Trophoblast cell (in vitro differentiated cells and primary cell): ENCODE results near the gene GLIS1.

Source experiments
- DNase-seq, 2 donors: peaks; one replicate each; pipeline ENCODE4 v3.0.0-alpha.2; 2016
- H2AFZ ChIP-seq: 2 replicates; pipeline ENCODE4 v1.6.1; 2013; ENCODE audit warnings: low read length, moderate library complexity, mild to moderate bottlenecking; ENCODE audit not compliant: insufficient read depth, poor library complexity
- H2AK5ac ChIP-seq: 2 replicates; pipeline ENCODE4 v1.6.1; 2013; ENCODE audit warnings: mild to moderate bottlenecking, low read length
- H2BK120ac ChIP-seq: 2 replicates; pipeline ENCODE4 v1.6.1; 2013; ENCODE audit warnings: low read length, mild to moderate bottlenecking, moderate library complexity; ENCODE audit not compliant: insufficient read depth, poor library complexity
- H2BK12ac ChIP-seq: 2 replicates; pipeline ENCODE4 v1.6.1; 2013; ENCODE audit warnings: mild to moderate bottlenecking, low read length, moderate library complexity
- H2BK5ac ChIP-seq: 2 replicates; pipeline ENCODE4 v1.6.1; 2013; ENCODE audit warnings: low read length, low read depth, moderate library complexity, mild to moderate bottlenecking; ENCODE audit not compliant: poor library complexity
- H3K14ac ChIP-seq: 2 replicates; pipeline ENCODE4 v1.6.1; 2013; ENCODE audit warnings: mild to moderate bottlenecking, low read length
- H3K18ac ChIP-seq: 2 replicates; pipeline ENCODE4 v1.6.1; 2013; ENCODE audit warnings: mild to moderate bottlenecking, low read length
- H3K23ac ChIP-seq: 2 replicates; pipeline ENCODE4 v1.6.1; 2013; ENCODE audit warnings: low read length
- H3K27ac ChIP-seq: 2 replicates; pipeline ENCODE4 v1.5.1; 2013; ENCODE audit warnings: low read depth, mild to moderate bottlenecking, inconsistent platforms, low read length, moderate library complexity
- H3K27me3 ChIP-seq: 2 replicates; pipeline ENCODE4 v1.6.1; 2013; ENCODE audit warnings: inconsistent platforms, mild to moderate bottlenecking, low read length, moderate library complexity; ENCODE audit not compliant: insufficient read depth
- H3K36me3 ChIP-seq, 2 experiments: 1 replicate in 1 of 2; 2 replicates in 1 of 2; pipeline ENCODE4 v1.6.1; 2013; ENCODE audit warnings: low read length in 2 of 2, mild to moderate bottlenecking in 2 of 2, moderate library complexity in 1 of 2; ENCODE audit not compliant: insufficient read depth in 2 of 2, control insufficient read depth in 1 of 2
- H3K4ac ChIP-seq: 2 replicates; pipeline ENCODE4 v1.6.1; 2013; ENCODE audit warnings: low read depth, mild to moderate bottlenecking, low read length, moderate library complexity
- H3K4me1 ChIP-seq, 2 experiments: 1 replicate in 1 of 2; 2 replicates in 1 of 2; pipeline ENCODE4 v1.6.1; 2013; ENCODE audit warnings: low read length in 2 of 2, mild to moderate bottlenecking in 2 of 2, moderate library complexity in 1 of 2; ENCODE audit not compliant: insufficient read depth in 2 of 2, control insufficient read depth in 1 of 2
- H3K4me2 ChIP-seq: 2 replicates; pipeline ENCODE4 v1.6.1; 2013; ENCODE audit warnings: inconsistent platforms, mild to moderate bottlenecking, low read length, moderate library complexity
- H3K4me3 ChIP-seq: 2 replicates; pipeline ENCODE4 v1.5.1; 2013; ENCODE audit warnings: mild to moderate bottlenecking, low read depth, low read length, inconsistent platforms
- H3K79me1 ChIP-seq: one replicate; pipeline ENCODE4 v1.6.1; 2013; ENCODE audit warnings: low read length
- H3K79me2 ChIP-seq: 2 replicates; pipeline ENCODE4 v1.6.1; 2013; ENCODE audit warnings: low read length, mild to moderate bottlenecking; ENCODE audit not compliant: control insufficient read depth, insufficient read depth, poor library complexity
- H3K9ac ChIP-seq: 2 replicates; pipeline ENCODE4 v1.6.1; 2013; ENCODE audit warnings: mild to moderate bottlenecking, low read length
- H3K9me3 ChIP-seq: 2 replicates; pipeline ENCODE4 v1.6.1; 2013; ENCODE audit warnings: low read depth, mild to moderate bottlenecking, control low read depth, inconsistent platforms, low read length; ENCODE audit not compliant: insufficient read depth
- H4K12ac ChIP-seq: 2 replicates; pipeline ENCODE4 v1.6.1; 2013; ENCODE audit warnings: low read depth, mild to moderate bottlenecking, low read length, moderate library complexity
- H4K8ac ChIP-seq: 2 replicates; pipeline ENCODE4 v1.6.1; 2013; ENCODE audit warnings: low read depth, mild to moderate bottlenecking, low read length, moderate library complexity
- H4K91ac ChIP-seq: one replicate; pipeline ENCODE4 v1.6.1; 2013; ENCODE audit warnings: low read depth, mild to moderate bottlenecking, low read length, moderate library complexity
- WGBS: extraction: QIAGEN DNeasy Blood & Tissue Kit; methylation state at CpG from one replicate; pipeline ENCODE4 v1.1.7; 2013; ENCODE audit warnings: missing lambda C conversion rate; ENCODE audit not compliant: insufficient read length, insufficient coverage; ENCODE audit errors: extremely low coverage; 5-methylcytosine and 5-hydroxymethylcytosine counted together

GLIS1 gene

GRCh38 chr1:53462193-53462592, 276.8 kb downstream of the GLIS1 start:
- no peaks in the 10 kb centered on the region for H3K9me3 ChIP-seq
- H2AFZ ChIP-seq = no peak overlapping the region
- no peak overlapping the region for H2BK12ac ChIP-seq
- H3K9ac ChIP-seq = no peak overlapping the region
- no peak overlapping the region for H2AK5ac ChIP-seq
- H3K27ac ChIP-seq = no peak overlapping the region
- H4K12ac ChIP-seq = no peak overlapping the region
- no peak overlapping the region for H3K14ac ChIP-seq
- DNase-seq = no peak
- no peaks in the 10 kb centered on the region for H3K36me3 ChIP-seq
- no CpG with 5 or more reads among the region's 6 CpGs for WGBS
- H3K18ac ChIP-seq = no peak overlapping the region
- no peak overlapping the region for H4K91ac ChIP-seq
- H2BK5ac ChIP-seq = no peak overlapping the region
- H3K23ac ChIP-seq = no peak overlapping the region
- no peak overlapping the region for H3K4me2 ChIP-seq
- no peaks in the 10 kb centered on the region for H3K27me3 ChIP-seq
- no peak overlapping the region for H4K8ac ChIP-seq
- no peaks in the 10 kb centered on the region for H3K79me2 ChIP-seq
- H3K4ac ChIP-seq = no peak overlapping the region
- H3K79me1 ChIP-seq = no peaks in the 10 kb centered on the region
- no peak overlapping the region for H3K4me3 ChIP-seq
- no peaks in the 10 kb centered on the region for H3K4me1 ChIP-seq
- no peak overlapping the region for H2BK120ac ChIP-seq

DNA sequence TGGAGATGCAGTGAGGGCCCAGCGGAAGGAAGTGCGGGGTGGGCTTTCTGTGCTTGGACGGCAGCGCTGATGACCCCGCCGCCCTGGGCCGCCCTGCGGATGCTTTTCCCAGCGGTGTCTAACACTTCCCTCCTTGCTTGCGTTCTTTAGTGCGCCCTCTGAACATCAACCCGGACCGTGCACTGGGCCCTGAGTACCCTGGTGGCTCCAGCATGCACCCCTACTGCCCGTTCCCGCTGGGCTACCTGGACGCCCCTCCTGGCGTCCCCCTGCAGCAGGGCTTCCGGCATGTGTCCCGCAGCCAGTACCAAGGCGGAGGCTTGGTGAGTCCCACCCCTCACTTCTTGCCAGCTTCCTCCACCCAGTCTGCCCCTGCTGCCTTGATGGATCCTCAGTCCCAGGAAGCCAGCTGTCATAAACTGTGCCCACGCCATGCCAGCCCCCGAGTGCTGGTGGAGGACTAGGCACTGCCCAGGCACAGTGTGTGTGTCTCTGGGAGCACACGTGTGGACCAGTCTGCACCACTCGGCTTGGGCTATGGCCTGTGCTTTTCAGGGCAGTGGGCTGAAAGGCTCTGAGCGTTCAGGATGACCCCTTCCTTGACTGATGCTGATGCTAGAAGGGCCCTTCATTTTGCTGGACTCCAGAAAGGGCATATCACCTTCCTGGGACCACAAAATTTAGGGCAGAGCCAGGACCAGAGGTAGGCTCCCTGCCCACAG, 277.5 kb downstream of the GLIS1 start:
- Histone ChIP-seq H2AFZ (no peak overlapping the region), H4K12ac (no peak overlapping the region), H3K27ac (no peak overlapping the region), H3K9me3 (no peaks in the 10 kb centered on the region), H3K23ac (no peak overlapping the region), H2BK120ac (no peak overlapping the region), H3K27me3 (no peaks in the 10 kb centered on the region), H2BK5ac (no peak overlapping the region), H3K79me2 (no peaks in the 10 kb centered on the region), H3K18ac (no peak overlapping the region), H3K36me3 (no peaks in the 10 kb centered on the region), H4K91ac (no peak overlapping the region), H4K8ac (no peak overlapping the region), H2BK12ac (no peak overlapping the region), H3K4me2 (no peak overlapping the region), H3K4ac (no peak overlapping the region), H3K79me1 (no peaks in the 10 kb centered on the region), H3K14ac (no peak overlapping the region), H2AK5ac (no peak overlapping the region), H3K4me1 (no peaks in the 10 kb centered on the region), H3K4me3 (no peak overlapping the region), H3K9ac (no peak overlapping the region)
- DNase-seq = no peak
- WGBS = no CpG with 5 or more reads among the region's 25 CpGs

- no peak overlapping the region for H4K8ac ChIP-seq
- H3K4me3 ChIP-seq = no peak overlapping the region
- no peak overlapping the region for H2BK12ac ChIP-seq
- no peaks in the 10 kb centered on the region for H3K79me2 ChIP-seq
- H4K91ac ChIP-seq = no peak overlapping the region
- no peak overlapping the region for H4K12ac ChIP-seq
- H3K18ac ChIP-seq = no peak overlapping the region
- no peaks in the 10 kb centered on the region for H3K4me1 ChIP-seq
- no peak overlapping the region for H3K27ac ChIP-seq
- WGBS = no CpG with 5 or more reads among the region's 29 CpGs
- H3K9ac ChIP-seq = no peak overlapping the region
- no peak overlapping the region for H2BK5ac ChIP-seq
- no peak overlapping the region for H2AK5ac ChIP-seq
- H2BK120ac ChIP-seq = no peak overlapping the region
- no peaks in the 10 kb centered on the region for H3K9me3 ChIP-seq
- H3K27me3 ChIP-seq = no peaks in the 10 kb centered on the region
- no peaks in the 10 kb centered on the region for H3K79me1 ChIP-seq
- no peak overlapping the region for H3K23ac ChIP-seq
- DNase-seq = no peak
- no peak overlapping the region for H3K4me2 ChIP-seq
- H3K36me3 ChIP-seq = no peaks in the 10 kb centered on the region
- H3K14ac ChIP-seq = no peak overlapping the region
- H3K4ac ChIP-seq = no peak overlapping the region
- H2AFZ ChIP-seq = no peak overlapping the region
Observed at GRCh38 chr1:53460666-53461322, 278.2 kb downstream of the GLIS1 start.

DNA sequence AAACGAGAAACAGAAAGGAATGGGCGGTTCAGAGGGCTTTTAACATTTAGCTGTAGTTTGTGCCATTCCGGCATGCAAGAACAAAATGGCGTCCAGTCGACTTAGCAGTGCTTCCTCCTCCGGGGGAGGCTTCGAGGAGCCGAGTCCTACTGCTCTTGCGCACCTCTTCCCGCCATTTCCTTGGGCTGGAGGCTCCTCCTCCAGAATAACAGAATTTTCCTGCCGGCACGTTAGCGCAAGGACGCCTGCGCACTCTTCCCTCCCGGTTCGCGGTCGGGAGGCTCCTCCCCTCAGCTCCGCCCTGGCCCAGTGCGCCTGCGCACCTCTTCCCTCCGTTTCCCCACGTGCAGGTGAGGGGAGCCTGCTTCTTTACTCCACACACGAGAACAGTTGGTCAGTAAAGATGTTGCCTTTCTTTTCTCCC, 278.7 kb downstream of the GLIS1 start:
- Histone ChIP-seq H3K4me3 (no peak overlapping the region), H2BK120ac (no peak overlapping the region), H3K4ac (no peak overlapping the region), H3K23ac (no peak overlapping the region), H2AFZ (no peak overlapping the region), H2BK12ac (no peak overlapping the region), H3K27me3 (no peaks in the 10 kb centered on the region), H3K27ac (no peak overlapping the region), H3K36me3 (no peaks in the 10 kb centered on the region), H2BK5ac (no peak overlapping the region), H3K79me2 (no peaks in the 10 kb centered on the region), H2AK5ac (no peak overlapping the region), H3K79me1 (no peaks in the 10 kb centered on the region), H3K4me1 (no peaks in the 10 kb centered on the region), H4K91ac (no peak overlapping the region), H3K14ac (no peak overlapping the region), H3K18ac (no peak overlapping the region), H4K8ac (no peak overlapping the region), H4K12ac (no peak overlapping the region), H3K4me2 (no peak overlapping the region), H3K9ac (no peak overlapping the region), H3K9me3 (no peaks in the 10 kb centered on the region)
- DNase-seq = peak in 1 of 2 donors; percentile 20
- WGBS = no CpG with 5 or more reads among the region's 25 CpGs
